ENCODE data around the gene ARCN1. TPM values are rescaled to one million over a fixed set of nuclear protein-coding genes. Genes with fewer than 3 reads are reported as not detected.

ARCN1 gene
- total RNA-seq, 4 donors from 2014 or later = 103 to 157 (median 112) TPM

GRCh38 chr11:118544010-118544646, 28.1 kb upstream of the ARCN1 start:
- TF ChIP-seq POLR2A (IDR thresholded peaks at IDR 0.05) (no peak), CTCF (IDR thresholded peaks at IDR 0.05) (no peak)
- no peak for DNase-seq
- H3K4me3 ChIP-seq (replicated peaks in 1 of 3) = no peak overlapping the region
- H3K4me1 ChIP-seq = no peaks in the 10 kb centered on the region
- no peaks in the 10 kb centered on the region for H3K27me3 ChIP-seq
- 95 to 97% methylated on average over 8 of the region's 8 CpGs for WGBS, 2 donors
- intact Hi-C loops (cut with DNase I) = no loop called here
- H3K27ac ChIP-seq = no peak overlapping the region
- peaks cover 7 to 8% of the 10 kb centered on the region in 2 donors for H3K36me3 ChIP-seq
- no peaks in the 10 kb centered on the region for H3K9me3 ChIP-seq

- peaks cover 7 to 8% of the 10 kb centered on the region in 2 donors for H3K36me3 ChIP-seq
- H3K27ac ChIP-seq = no peak overlapping the region
- H3K4me1 ChIP-seq = no peaks in the 10 kb centered on the region
- intact Hi-C loops (cut with DNase I) = no loop called here
- TF ChIP-seq POLR2A (IDR thresholded peaks at IDR 0.05) (no peak), CTCF (IDR thresholded peaks at IDR 0.05) (no peak)
- no peak for DNase-seq
- WGBS, 2 donors = 87 to 89% methylated on average over 3 of the region's 3 CpGs
- no peaks in the 10 kb centered on the region for H3K9me3 ChIP-seq
- no peak overlapping the region for H3K4me3 ChIP-seq (replicated peaks in 1 of 3)
- no peaks in the 10 kb centered on the region for H3K27me3 ChIP-seq
These were observed 27.6 kb upstream of the ARCN1 start for GRCh38 chr11:118544647-118545010.

DNA sequence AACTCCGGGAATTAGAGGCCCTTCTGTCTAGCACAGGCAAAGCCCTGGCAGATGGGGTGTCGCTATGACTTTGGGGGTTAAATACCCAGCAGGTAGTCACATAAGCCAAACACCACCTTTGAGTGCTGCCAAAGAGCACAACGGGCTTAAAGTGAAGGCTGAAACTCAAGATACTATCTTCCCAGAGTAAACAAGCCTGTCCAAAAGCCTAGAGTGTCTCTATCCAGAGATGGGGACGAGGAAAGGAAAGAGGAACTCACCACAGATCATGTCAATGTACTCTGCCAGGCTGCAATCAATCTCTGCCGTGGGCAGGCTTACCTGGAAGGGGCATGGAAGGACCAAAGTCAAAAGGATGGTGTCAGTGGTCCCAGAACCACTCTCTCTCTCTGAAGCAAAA, 26.7 kb upstream of the ARCN1 start:
- Histone ChIP-seq H3K4me1 (no peaks in the 10 kb centered on the region), H3K27ac (no peak overlapping the region), H3K9me3 (no peaks in the 10 kb centered on the region), H3K36me3 (peaks cover 7 to 8% of the 10 kb centered on the region in 2 donors), H3K27me3 (no peaks in the 10 kb centered on the region), H3K4me3 (replicated peaks in 1 of 3) (no peak overlapping the region)
- no peak for DNase-seq
- WGBS, 2 donors = 78% methylated on average over 5 of the region's 5 CpGs
- intact Hi-C loops (cut with DNase I) = no loop called here
- TF ChIP-seq CTCF (IDR thresholded peaks at IDR 0.05) (no peak), POLR2A (IDR thresholded peaks at IDR 0.05) (no peak)

- whole genome bisulfite sequencing, 2 donors = 94 to 95% methylated on average over 2 of the region's 2 CpGs
- intact Hi-C loops (cut with DNase I) = no loop called here
- no peaks in the 10 kb centered on the region for H3K4me1 ChIP-seq
- peaks cover 18 to 20% of the 10 kb centered on the region in 2 donors for H3K36me3 ChIP-seq
- H3K27me3 ChIP-seq = no peaks in the 10 kb centered on the region
- DNase-seq = no peak
- no peak overlapping the region for H3K4me3 ChIP-seq (replicated peaks in 1 of 3)
- TF ChIP-seq POLR2A (IDR thresholded peaks at IDR 0.05) (no peak), CTCF (IDR thresholded peaks at IDR 0.05) (no peak)
- no peak overlapping the region for H3K27ac ChIP-seq
- no peaks in the 10 kb centered on the region for H3K9me3 ChIP-seq
These were observed 25.1 kb upstream of the ARCN1 start for GRCh38 chr11:118547132-118547531.

- no peak for DNase-seq
- Histone ChIP-seq H3K27ac (no peak overlapping the region), H3K9me3 (no peaks in the 10 kb centered on the region), H3K27me3 (no peaks in the 10 kb centered on the region), H3K36me3 (peaks cover 36% of the 10 kb centered on the region in 2 donors), H3K4me1 (no peaks in the 10 kb centered on the region), H3K4me3 (replicated peaks in 1 of 3) (no peak overlapping the region)
- TF ChIP-seq CTCF (IDR thresholded peaks at IDR 0.05) (no peak), POLR2A (IDR thresholded peaks at IDR 0.05) (no peak)
- WGBS, 2 donors = 85 to 86% methylated on average over 4 of the region's 4 CpGs
- intact Hi-C loops (cut with DNase I) = no loop called here
These were observed 19.9 kb upstream of the ARCN1 start for GRCh38 chr11:118552341-118552740.
